Right cardiac atrium (tissue), 5 donors: ENCODE measurements around the gene CFDP1. TPM values are rescaled to one million over a fixed set of nuclear protein-coding genes. Genes with fewer than 3 reads are reported as not detected.

Source experiments
- ATAC-seq, 2 donors: fragments of 200-7000 bp; cut with Tn5 transposase; one replicate each; pipeline versions ENCODE4 v1.8.0 to v1.9.1; 2020; ENCODE audit warnings: moderate library complexity in 2 of 2, mild to moderate bottlenecking in 1 of 2
- DNase-seq, 3 donors: peaks; one replicate each; pipeline ENCODE4 v3.0.0-alpha.2; 2020
- H3K27ac ChIP-seq: one replicate; pipeline ENCODE4 v1.5.1; 2013; ENCODE audit warnings: mild to moderate bottlenecking, low read length, control low read depth, moderate library complexity
- H3K27me3 ChIP-seq: one replicate; pipeline ENCODE4 v1.6.1; 2013; ENCODE audit not compliant: control insufficient read depth, insufficient read depth
- H3K4me1 ChIP-seq: one replicate; pipeline ENCODE4 v1.6.1; 2013; ENCODE audit warnings: low read length; ENCODE audit not compliant: control insufficient read depth, insufficient read depth
- H3K4me3 ChIP-seq: one replicate; pipeline ENCODE4 v1.5.1; 2013; ENCODE audit warnings: low read length, control low read depth
- H3K9me3 ChIP-seq: one replicate; pipeline ENCODE4 v1.6.1; 2013; ENCODE audit warnings: low read length; ENCODE audit not compliant: control insufficient read depth
- WGBS: extraction: QIAGEN DNeasy Blood & Tissue Kit; methylation state at CpG from one replicate; pipeline ENCODE4 v1.1.7; 2013; 5-methylcytosine and 5-hydroxymethylcytosine counted together
- intact Hi-C, 4 donors: fragments of 100-400 bp; cut with DNase I; formaldehyde crosslinking; loops; one replicate each; pipeline versions ENCODE4 v1.11.0 to v1.14.0; 2022 to 2023
- polyA plus RNA-seq: library from polyadenylated mRNA; stranded (reverse); fragments of 200-250 nt; gene quantifications from one replicate; pipeline ENCODE4 v1.2.3, GENCODE V29; 2013
- total RNA-seq, 4 donors: library from RNA; stranded (reverse); fragmentation: NEBNext Ultra II Directional; extraction: Animal tissue kit (Norgen Biotek cat#: 25700); gene quantifications; one replicate each; pipeline ENCODE4 v1.2.1, GENCODE V29; 2021
- donor health status: healthy with polysubstance abuse.
- donor health status: DM: no; HTN: yes; CAD: no.
- donor health status: DM: no; HTN: no; CAD: no.
- donor health status: DM: no; HTN: yes; CAD: no; lungs with severe emphysema.
- donor health status: DM: yes; HTN: yes; CAD: no.

The CFDP1 gene
- total and polyA plus RNA-seq, 5 donors = 23.7 to 40.8 (median 29.5) TPM

DNA sequence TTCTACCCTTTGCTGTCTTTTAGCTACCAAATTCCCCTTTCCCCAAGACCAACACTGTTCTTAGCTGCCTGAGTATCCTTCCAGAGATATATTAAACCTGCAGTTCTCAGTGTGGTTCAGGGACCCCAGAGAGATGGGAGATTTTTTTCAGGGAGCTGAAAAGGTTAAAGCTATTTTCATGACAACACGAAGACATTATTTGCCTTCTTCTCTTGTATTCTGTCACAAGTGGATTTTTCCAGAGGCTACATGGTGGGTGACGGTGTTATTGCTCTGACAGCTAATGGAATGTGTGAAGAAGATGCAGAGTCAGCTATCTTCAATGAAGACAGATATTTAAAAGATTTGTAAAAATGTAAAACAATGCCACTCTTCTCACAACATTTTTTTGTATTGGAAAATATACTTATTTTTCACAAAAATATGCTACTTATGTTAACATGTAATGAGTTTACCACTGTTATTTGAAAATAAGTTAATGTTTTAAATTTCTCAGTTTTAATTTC, 69.0 kb downstream of the CFDP1 start:
- intact Hi-C loops = no loop called here
- WGBS = 76% methylated on average over 2 of the region's 2 CpGs

GRCh38 chr16:75362846-75363245, 70.5 kb downstream of the CFDP1 start:
- Histone ChIP-seq H3K9me3 (no peaks in the 10 kb centered on the region), H3K4me1 (peaks cover 5% of the 10 kb centered on the region), H3K4me3 (no peak overlapping the region), H3K27ac (no peak overlapping the region), H3K27me3 (no peaks in the 10 kb centered on the region)
- WGBS = 89% methylated on average over 3 of the region's 3 CpGs
- DNase-seq (no peak), ATAC-seq (no peak)
- intact Hi-C loops = no loop called here

More for the DNA sequence above, 69.0 kb downstream of the CFDP1 start:
- Histone ChIP-seq H3K27me3 (no peaks in the 10 kb centered on the region), H3K9me3 (no peaks in the 10 kb centered on the region), H3K27ac (no peak overlapping the region), H3K4me1 (peaks cover 5% of the 10 kb centered on the region), H3K4me3 (no peak overlapping the region)
- DNase-seq (no peak), ATAC-seq (no peak)

- 89% methylated on average over 5 of the region's 5 CpGs for WGBS
- Histone ChIP-seq H3K4me3 (no peak overlapping the region), H3K4me1 (peaks cover 5% of the 10 kb centered on the region), H3K27me3 (no peaks in the 10 kb centered on the region), H3K9me3 (no peaks in the 10 kb centered on the region), H3K27ac (no peak overlapping the region)
- DNase-seq (no peak), ATAC-seq (no peak)
- intact Hi-C loops = no loop called here
Observed at GRCh38 chr16:75361936-75362335, 71.4 kb downstream of the CFDP1 start.

- intact Hi-C loops = no loop called here
- 98% methylated on average over 3 of the region's 3 CpGs for WGBS
- Histone ChIP-seq H3K4me3 (no peak overlapping the region), H3K27ac (no peak overlapping the region), H3K27me3 (no peaks in the 10 kb centered on the region), H3K4me1 (no peaks in the 10 kb centered on the region), H3K9me3 (no peaks in the 10 kb centered on the region)
- ATAC-seq = no peak
- DNase-seq = no peak
Observed at GRCh38 chr16:75354170-75354569, 79.1 kb downstream of the CFDP1 start.

GRCh38 chr16:75351183-75351582, 82.1 kb downstream of the CFDP1 start:
- intact Hi-C loops = no loop called here
- Histone ChIP-seq H3K27ac (no peak overlapping the region), H3K4me3 (no peak overlapping the region), H3K27me3 (no peaks in the 10 kb centered on the region), H3K9me3 (no peaks in the 10 kb centered on the region), H3K4me1 (no peaks in the 10 kb centered on the region)
- DNase-seq (no peak), ATAC-seq (peak in 1 of 2 donors; percentile 72)

DNA sequence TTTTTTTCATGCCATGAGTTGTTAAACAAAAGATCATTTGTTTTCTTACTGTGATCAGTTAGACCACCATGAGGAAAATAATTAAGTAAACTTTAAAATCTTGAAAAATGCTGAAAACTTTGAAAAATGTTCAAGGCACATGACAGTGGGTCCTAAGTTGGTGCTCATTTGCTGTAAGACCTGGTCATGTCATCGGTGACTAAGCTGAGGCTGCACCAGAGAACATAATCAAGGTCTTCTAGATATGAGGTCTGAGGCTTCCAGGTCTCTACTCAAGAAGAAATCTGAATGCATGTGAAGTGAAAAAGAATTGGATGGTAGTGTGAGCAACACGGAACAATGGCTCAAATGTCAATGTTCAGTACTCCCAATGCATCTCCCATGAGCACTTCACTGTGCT, 87.6 kb downstream of the CFDP1 start:
- DNase-seq = no peak
- no peak for ATAC-seq
- intact Hi-C loops = no loop called here
- 96% methylated on average over 2 of the region's 2 CpGs for WGBS
- Histone ChIP-seq H3K9me3 (no peaks in the 10 kb centered on the region), H3K27me3 (no peaks in the 10 kb centered on the region), H3K4me1 (no peaks in the 10 kb centered on the region), H3K4me3 (no peak overlapping the region), H3K27ac (no peak overlapping the region)

DNA sequence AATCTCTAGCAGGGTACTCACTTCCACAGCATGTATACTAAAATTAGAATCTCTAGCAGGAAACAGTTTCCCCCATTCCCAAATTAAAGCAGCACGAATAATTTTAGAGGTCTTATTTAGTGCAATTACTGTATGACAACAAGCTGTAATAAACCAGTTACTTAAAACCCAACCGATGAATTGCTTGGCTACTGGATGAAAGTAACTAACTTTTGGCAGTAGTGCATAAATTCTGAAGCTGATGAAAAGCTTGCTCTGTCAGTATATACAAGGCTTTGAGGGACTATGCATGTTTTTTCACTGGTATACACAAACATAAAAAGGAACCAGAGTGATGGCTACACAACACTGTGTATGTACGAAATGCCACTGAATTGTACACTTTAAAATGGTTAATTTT, 89.4 kb downstream of the CFDP1 start:
- intact Hi-C loops = no loop called here
- no peak overlapping the region for H3K4me3 ChIP-seq

GRCh38 chr16:75343286-75343685, 90.0 kb downstream of the CFDP1 start:
- Histone ChIP-seq H3K4me3 (no peak overlapping the region), H3K27ac (no peak overlapping the region), H3K9me3 (no peaks in the 10 kb centered on the region), H3K4me1 (no peaks in the 10 kb centered on the region), H3K27me3 (no peaks in the 10 kb centered on the region)
- ATAC-seq (no peak), DNase-seq (no peak)
- intact Hi-C loops = no loop called here
- WGBS = 91% methylated on average over 2 of the region's 2 CpGs

More for the DNA sequence above, 89.4 kb downstream of the CFDP1 start:
- Histone ChIP-seq H3K4me1 (no peaks in the 10 kb centered on the region), H3K27me3 (no peaks in the 10 kb centered on the region), H3K9me3 (no peaks in the 10 kb centered on the region), H3K27ac (no peak overlapping the region)
- ATAC-seq = no peak
- DNase-seq = no peak
- WGBS = 49% methylated on average over 3 of the region's 3 CpGs

DNA sequence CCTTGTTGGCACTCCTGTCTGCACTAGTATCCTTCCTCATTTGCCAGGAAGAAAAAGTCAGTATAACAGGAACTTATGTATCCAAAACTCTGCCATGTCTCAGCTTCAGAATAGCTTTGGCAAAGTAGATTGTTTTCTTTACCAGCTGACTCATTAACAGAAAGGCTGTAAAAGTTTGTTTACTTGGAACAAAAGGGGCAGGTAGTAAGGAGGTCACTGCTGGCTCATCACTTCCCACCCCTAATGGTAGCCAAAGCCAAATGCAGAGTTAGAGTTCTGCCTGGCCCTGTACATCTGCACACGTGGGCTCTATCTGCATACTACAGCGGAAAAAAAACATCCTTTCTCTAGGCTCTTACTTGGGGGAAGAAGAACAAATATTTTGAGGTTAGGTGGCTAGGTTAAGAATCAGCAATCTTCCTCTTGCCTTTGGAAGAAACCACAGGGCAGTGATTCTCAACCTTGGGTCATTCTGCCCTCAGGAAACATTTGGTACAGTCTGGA, 90.9 kb downstream of the CFDP1 start:
- ATAC-seq (peak; percentile 76 to 87), DNase-seq (no peak)
- Histone ChIP-seq H3K4me3 (no peak overlapping the region), H3K27me3 (no peaks in the 10 kb centered on the region), H3K9me3 (no peaks in the 10 kb centered on the region), H3K4me1 (no peaks in the 10 kb centered on the region), H3K27ac (no peak overlapping the region)
- intact Hi-C loops = no loop called here
- 62% methylated on average over 2 of the region's 2 CpGs for WGBS

DNA sequence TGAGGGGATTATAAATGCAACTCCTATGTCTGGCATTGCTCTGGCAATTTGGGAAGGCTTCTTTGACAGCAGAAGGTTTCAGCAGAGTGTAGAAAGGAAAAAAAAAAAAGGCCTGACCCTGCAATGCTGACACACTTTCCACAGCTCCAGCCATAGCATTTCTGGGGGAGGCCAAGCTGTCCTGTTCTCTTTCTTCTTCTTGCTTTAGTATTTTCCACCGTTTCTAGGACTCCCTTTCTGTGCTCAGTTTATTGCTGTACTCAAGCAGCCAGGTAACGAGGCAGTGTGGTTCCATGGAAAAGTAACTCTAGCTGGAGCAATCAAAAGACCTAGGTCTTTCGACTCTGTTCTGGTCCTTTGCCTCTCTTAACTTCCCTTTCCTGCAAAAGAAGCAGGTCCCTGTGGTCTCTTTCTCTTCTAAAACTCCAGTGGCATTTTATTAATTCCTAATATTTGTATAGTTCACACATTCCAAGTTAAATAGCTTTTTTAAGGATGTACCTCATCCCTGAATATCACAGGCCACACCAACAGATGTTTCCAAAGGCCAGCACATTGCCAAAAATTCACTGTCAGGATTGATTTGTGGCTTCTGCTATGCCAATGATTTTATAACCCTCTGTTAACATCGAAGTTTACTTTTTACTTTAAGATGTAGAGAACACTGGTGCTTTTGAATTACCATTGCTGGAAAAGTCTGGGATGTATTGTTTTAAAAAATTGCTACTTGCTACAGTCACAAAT, 91.6 kb downstream of the CFDP1 start:
- Histone ChIP-seq H3K9me3 (no peaks in the 10 kb centered on the region), H3K4me1 (no peaks in the 10 kb centered on the region), H3K27me3 (no peaks in the 10 kb centered on the region), H3K4me3 (no peak overlapping the region), H3K27ac (no peak overlapping the region)
- intact Hi-C loops = no loop called here
- 51% methylated on average over 4 of the region's 4 CpGs for WGBS
- ATAC-seq = no peak
- DNase-seq = no peak

DNA sequence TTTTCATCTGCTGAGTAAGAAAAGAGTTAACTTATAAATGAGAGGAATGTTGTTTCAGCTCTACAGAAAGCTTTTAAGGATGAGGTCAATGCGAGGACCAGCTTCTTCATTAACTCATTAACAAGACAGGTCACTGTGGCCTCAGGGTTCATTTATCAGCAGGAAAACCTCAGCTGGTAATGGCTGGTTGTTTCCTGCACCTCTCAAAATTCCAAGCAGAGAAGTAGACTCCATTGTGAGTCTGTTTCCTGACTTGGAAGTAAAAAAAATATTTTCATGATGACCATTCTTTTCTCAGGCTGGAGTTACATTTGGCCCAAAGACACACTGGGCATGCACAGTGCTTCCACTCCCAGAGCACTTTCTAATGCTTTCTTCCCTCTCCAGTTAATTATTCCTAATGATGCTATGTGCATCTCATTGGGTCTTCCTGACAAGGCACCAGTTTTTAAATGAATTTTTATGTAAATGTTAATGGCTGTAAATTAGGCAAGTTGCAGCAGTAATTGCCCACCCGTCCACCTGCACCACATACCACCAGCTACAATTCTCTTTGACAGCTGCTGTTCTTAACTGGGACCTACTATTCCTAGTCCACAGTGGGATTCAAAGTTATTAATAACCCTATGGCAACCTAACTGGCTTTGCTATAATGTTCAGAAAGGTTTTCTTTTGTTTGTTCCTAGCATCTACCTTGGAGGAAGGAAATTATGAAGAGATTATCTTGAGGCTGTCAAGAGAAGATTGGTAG, 92.4 kb downstream of the CFDP1 start:
- no peak for DNase-seq
- no peak overlapping the region for H3K4me3 ChIP-seq
- intact Hi-C loops = no loop called here
- H3K9me3 ChIP-seq = no peaks in the 10 kb centered on the region
- 59% methylated on average over 2 of the region's 2 CpGs for WGBS
- H3K27me3 ChIP-seq = no peaks in the 10 kb centered on the region
- H3K27ac ChIP-seq = no peak overlapping the region
- peak; percentile 62 to 85 for ATAC-seq
- H3K4me1 ChIP-seq = no peaks in the 10 kb centered on the region
